H1 (cell line): Measurements from ENCODE around the gene SLC1A1.

Source experiments
- BRCA1 ChIP-seq: IDR thresholded peaks from 2 replicates; pipeline ENCODE4 v1.6.1; 2012; ENCODE audit warnings: low read depth, low read length, improper control_type of control experiment
- CHD2 ChIP-seq: IDR thresholded peaks from 2 replicates; pipeline ENCODE4 v1.6.1; 2012; ENCODE audit warnings: low read length, improper control_type of control experiment
- CREB1 ChIP-seq: IDR thresholded peaks from 2 replicates; pipeline ENCODE4 v1.6.1; 2012; ENCODE audit warnings: inconsistent platforms
- EP300 ChIP-seq, 2 experiments: IDR thresholded peaks; 1 replicate in 1 of 2; 2 replicates in 1 of 2; pipeline ENCODE4 v1.6.1; 2011 to 2012; ENCODE audit warnings: low read depth in 2 of 2, low read length in 2 of 2, mild to moderate bottlenecking in 2 of 2, borderline replicate concordance in 1 of 2, inconsistent platforms in 1 of 2, moderate library complexity in 1 of 2
- POLR2AphosphoS5 ChIP-seq: IDR thresholded peaks from 2 replicates; pipeline ENCODE4 v1.6.1; 2011; ENCODE audit warnings: low read depth, low read length
- SIRT6 ChIP-seq: IDR thresholded peaks from one replicate; pipeline ENCODE4 v1.7.1; 2012; ENCODE audit warnings: low read length, inconsistent platforms
- SIX5 ChIP-seq: IDR thresholded peaks from 2 replicates; pipeline ENCODE4 v1.6.1; 2011; ENCODE audit warnings: mild to moderate bottlenecking, low read depth, low read length
- SP4 ChIP-seq: IDR thresholded peaks from 2 replicates; pipeline ENCODE4 v1.6.1; 2012; ENCODE audit warnings: low read length, inconsistent platforms
- YY1 ChIP-seq: IDR thresholded peaks from 2 replicates; pipeline ENCODE4 v1.6.1; 2011; ENCODE audit warnings: low read depth, mild to moderate bottlenecking, low read length
- TF ChIP-seq, protein P1 (sequence below), 3 experiments: IDR thresholded peaks; 1 replicate in 2 of 3; 2 replicates in 1 of 3; pipeline versions ENCODE4 v1.5.1 to v1.6.1; 2011; ENCODE audit warnings: low read length in 3 of 3, mild to moderate bottlenecking in 3 of 3, inconsistent platforms in 2 of 3, low read depth in 1 of 3, moderate library complexity in 1 of 3; ENCODE audit not compliant: insufficient read depth in 1 of 3; ENCODE audit errors: control extremely low read depth in 1 of 3
- TF ChIP-seq, protein P2 (sequence below): IDR thresholded peaks from 2 replicates; pipeline ENCODE4 v1.6.1; 2011; ENCODE audit warnings: low read length, improper control_type of control experiment

- TF ChIP-seq, protein P1, sequence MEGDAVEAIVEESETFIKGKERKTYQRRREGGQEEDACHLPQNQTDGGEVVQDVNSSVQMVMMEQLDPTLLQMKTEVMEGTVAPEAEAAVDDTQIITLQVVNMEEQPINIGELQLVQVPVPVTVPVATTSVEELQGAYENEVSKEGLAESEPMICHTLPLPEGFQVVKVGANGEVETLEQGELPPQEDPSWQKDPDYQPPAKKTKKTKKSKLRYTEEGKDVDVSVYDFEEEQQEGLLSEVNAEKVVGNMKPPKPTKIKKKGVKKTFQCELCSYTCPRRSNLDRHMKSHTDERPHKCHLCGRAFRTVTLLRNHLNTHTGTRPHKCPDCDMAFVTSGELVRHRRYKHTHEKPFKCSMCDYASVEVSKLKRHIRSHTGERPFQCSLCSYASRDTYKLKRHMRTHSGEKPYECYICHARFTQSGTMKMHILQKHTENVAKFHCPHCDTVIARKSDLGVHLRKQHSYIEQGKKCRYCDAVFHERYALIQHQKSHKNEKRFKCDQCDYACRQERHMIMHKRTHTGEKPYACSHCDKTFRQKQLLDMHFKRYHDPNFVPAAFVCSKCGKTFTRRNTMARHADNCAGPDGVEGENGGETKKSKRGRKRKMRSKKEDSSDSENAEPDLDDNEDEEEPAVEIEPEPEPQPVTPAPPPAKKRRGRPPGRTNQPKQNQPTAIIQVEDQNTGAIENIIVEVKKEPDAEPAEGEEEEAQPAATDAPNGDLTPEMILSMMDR (IDR thresholded peaks at IDR 0.05; ENCODE audit: control extremely low read depth in 1 of 3, insufficient read depth in 1 of 3, low read depth in 1 of 3, low read length in 3 of 3) = no peak
- TF ChIP-seq EP300 (IDR thresholded peaks at IDR 0.05; ENCODE audit: borderline replicate concordance in 1 of 2, low read depth in 2 of 2, low read length in 2 of 2) = no peak
- no peak for TF ChIP-seq YY1
- no peak for TF ChIP-seq CREB1
- TF ChIP-seq, protein P2, sequence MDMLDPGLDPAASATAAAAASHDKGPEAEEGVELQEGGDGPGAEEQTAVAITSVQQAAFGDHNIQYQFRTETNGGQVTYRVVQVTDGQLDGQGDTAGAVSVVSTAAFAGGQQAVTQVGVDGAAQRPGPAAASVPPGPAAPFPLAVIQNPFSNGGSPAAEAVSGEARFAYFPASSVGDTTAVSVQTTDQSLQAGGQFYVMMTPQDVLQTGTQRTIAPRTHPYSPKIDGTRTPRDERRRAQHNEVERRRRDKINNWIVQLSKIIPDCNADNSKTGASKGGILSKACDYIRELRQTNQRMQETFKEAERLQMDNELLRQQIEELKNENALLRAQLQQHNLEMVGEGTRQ = no peak
- TF ChIP-seq SIRT6 = no peak
- no peak for TF ChIP-seq CHD2
- no peak for TF ChIP-seq BRCA1
- TF ChIP-seq SP4 = no peak
- TF ChIP-seq POLR2AphosphoS5 = no peak
- no peak for TF ChIP-seq SIX5
Observed at GRCh38 chr9:4501147-4501507, 10.9 kb downstream of the SLC1A1 start.
